SK-N-SH treated with all-trans-retinoic acid at 6 μM for 48 hours (cell line): ENCODE measurements around the gene ERBIN.

Source experiments
- ARNTL ChIP-seq: fragments of 450-650 bp; formaldehyde crosslinking; IDR thresholded peaks from 2 replicates; pipeline ENCODE4 v1.5.0; 2020; ENCODE audit warnings: low read depth, mild to moderate bottlenecking, moderate library complexity, borderline replicate concordance
- GLIS3 ChIP-seq: fragments of 250-450 bp; sonication (Bioruptor Pico); IDR thresholded peaks from 2 replicates; pipeline ENCODE4 v1.5.0; 2020; ENCODE audit warnings: mild to moderate bottlenecking, moderate library complexity
- PATZ1 ChIP-seq: fragments of 250-450 bp; sonication (Bioruptor Pico); IDR thresholded peaks from 2 replicates; pipeline ENCODE4 v1.8.0; 2020; ENCODE audit warnings: mild to moderate bottlenecking, moderate library complexity, borderline replicate concordance
- PPARA ChIP-seq: fragments of 250-450 bp; sonication (Bioruptor Pico); IDR thresholded peaks from 2 replicates; pipeline ENCODE4 v1.5.0; 2020; ENCODE audit warnings: mild to moderate bottlenecking, borderline replicate concordance
- RARB ChIP-seq: fragments of 250-450 bp; sonication (Bioruptor Pico); IDR thresholded peaks from 2 replicates; pipeline ENCODE4 v1.8.0; 2021; ENCODE audit warnings: mild to moderate bottlenecking, moderate library complexity
- SNAI2 ChIP-seq: fragments of 250-450 bp; sonication (Bioruptor Pico); IDR thresholded peaks from 2 replicates; pipeline ENCODE4 v1.5.0; 2020; ENCODE audit warnings: mild to moderate bottlenecking, moderate library complexity
- ZC3H10 ChIP-seq: fragments of 250-450 bp; sonication (Bioruptor Pico); IDR thresholded peaks from 2 replicates; pipeline ENCODE4 v1.5.1; 2021; ENCODE audit warnings: mild to moderate bottlenecking, moderate library complexity
- ZFP3 ChIP-seq: fragments of 250-450 bp; sonication (Bioruptor Pico); IDR thresholded peaks from 2 replicates; pipeline ENCODE4 v1.5.0; 2020; ENCODE audit warnings: mild to moderate bottlenecking, moderate library complexity
- ZFP30 ChIP-seq: fragments of 450-650 bp; formaldehyde crosslinking; IDR thresholded peaks from 2 replicates; pipeline ENCODE4 v1.5.0; 2022; ENCODE audit warnings: mild to moderate bottlenecking, moderate library complexity
- TF ChIP-seq, protein P1 (sequence below): fragments of 250-450 bp; sonication (Bioruptor Pico); IDR thresholded peaks from 2 replicates; pipeline ENCODE4 v1.5.1; 2020; ENCODE audit warnings: low read depth, mild to moderate bottlenecking, moderate library complexity

DNA sequence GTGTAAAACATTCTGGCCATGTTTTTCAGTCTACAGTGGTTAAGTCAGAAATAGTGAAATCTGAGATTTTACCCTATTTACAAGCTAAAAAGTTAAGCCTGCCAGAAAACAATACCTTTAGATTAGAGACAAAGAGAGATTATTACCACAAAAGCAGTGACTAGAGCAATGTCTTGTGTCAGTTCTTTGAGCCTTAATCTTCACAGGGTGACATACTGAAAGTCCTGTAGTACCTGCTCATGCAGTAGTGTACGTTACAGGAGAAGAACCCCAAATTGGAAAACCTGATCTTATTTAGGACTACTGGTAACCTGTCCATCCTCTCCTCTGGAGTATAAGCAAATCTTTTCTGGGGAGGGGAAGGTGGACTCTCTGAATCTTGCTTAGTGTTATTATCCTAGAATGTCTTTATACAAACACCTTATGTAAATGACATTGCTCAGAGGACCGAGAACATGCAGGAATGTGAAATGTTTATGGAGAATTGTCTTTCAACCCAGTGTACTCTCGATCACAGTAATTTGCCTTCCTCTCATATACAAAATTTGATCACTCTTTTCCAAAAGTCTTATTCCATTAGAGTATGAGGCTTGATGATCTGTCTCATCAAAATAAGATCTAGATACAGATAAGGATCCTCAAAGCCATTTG lies 55.7 kb downstream of the ERBIN start:
- TF ChIP-seq PPARA (CRISPR knock-in tag) = no peak
- no peak for TF ChIP-seq ARNTL (CRISPR knock-in tag)
- no peak for TF ChIP-seq ZFP3 (CRISPR knock-in tag)
- TF ChIP-seq RARB = no peak
- TF ChIP-seq, protein P1, sequence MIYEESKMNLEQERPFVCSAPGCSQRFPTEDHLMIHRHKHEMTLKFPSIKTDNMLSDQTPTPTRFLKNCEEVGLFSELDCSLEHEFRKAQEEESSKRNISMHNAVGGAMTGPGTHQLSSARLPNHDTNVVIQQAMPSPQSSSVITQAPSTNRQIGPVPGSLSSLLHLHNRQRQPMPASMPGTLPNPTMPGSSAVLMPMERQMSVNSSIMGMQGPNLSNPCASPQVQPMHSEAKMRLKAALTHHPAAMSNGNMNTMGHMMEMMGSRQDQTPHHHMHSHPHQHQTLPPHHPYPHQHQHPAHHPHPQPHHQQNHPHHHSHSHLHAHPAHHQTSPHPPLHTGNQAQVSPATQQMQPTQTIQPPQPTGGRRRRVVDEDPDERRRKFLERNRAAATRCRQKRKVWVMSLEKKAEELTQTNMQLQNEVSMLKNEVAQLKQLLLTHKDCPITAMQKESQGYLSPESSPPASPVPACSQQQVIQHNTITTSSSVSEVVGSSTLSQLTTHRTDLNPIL = no peak
- TF ChIP-seq ZC3H10 (CRISPR knock-in tag) = no peak
- TF ChIP-seq SNAI2 (CRISPR knock-in tag) = no peak
- TF ChIP-seq PATZ1 (CRISPR knock-in tag) = no peak
- TF ChIP-seq ZFP30 (CRISPR knock-in tag) = no peak
- TF ChIP-seq GLIS3 = no peak
